ENCODE data around the gene FER.

DNA sequence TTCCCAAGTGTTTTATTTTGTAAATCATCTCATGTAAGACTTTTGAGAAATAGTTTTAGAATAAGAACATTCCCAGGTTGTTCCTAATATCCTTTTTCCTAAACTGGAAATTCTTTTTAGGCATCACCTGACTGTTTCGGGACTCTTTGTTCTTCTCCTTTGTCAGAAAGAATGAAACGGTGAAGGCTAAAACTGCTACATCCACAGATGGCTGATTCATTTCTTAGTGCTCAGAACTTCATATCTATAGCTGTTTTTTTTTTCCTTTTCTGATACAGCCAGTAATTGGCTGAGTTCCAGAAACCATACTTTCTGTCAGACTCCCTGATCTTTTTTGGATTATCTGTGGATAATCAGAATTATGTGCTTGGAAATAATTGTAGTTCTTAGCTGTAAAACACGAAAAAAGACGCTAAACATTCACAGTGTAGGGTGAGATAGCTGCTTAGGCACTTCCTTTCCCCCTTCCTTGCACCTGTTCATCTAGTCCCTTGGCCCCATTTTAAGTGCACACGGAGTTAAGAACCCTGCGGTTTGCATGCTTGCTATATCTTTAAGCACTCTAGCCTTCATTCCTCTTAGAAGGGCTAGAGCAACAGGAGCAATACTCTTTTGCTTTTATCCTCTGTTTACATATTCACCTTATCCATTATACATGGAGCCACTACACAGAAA, 378.2 kb downstream of the FER start:
- TF ChIP-seq, protein P1, sequence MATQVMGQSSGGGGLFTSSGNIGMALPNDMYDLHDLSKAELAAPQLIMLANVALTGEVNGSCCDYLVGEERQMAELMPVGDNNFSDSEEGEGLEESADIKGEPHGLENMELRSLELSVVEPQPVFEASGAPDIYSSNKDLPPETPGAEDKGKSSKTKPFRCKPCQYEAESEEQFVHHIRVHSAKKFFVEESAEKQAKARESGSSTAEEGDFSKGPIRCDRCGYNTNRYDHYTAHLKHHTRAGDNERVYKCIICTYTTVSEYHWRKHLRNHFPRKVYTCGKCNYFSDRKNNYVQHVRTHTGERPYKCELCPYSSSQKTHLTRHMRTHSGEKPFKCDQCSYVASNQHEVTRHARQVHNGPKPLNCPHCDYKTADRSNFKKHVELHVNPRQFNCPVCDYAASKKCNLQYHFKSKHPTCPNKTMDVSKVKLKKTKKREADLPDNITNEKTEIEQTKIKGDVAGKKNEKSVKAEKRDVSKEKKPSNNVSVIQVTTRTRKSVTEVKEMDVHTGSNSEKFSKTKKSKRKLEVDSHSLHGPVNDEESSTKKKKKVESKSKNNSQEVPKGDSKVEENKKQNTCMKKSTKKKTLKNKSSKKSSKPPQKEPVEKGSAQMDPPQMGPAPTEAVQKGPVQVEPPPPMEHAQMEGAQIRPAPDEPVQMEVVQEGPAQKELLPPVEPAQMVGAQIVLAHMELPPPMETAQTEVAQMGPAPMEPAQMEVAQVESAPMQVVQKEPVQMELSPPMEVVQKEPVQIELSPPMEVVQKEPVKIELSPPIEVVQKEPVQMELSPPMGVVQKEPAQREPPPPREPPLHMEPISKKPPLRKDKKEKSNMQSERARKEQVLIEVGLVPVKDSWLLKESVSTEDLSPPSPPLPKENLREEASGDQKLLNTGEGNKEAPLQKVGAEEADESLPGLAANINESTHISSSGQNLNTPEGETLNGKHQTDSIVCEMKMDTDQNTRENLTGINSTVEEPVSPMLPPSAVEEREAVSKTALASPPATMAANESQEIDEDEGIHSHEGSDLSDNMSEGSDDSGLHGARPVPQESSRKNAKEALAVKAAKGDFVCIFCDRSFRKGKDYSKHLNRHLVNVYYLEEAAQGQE (IDR thresholded peaks at IDR 0.05; ENCODE audit: insufficient replicate concordance, low read depth), result no peak
- TF ChIP-seq, protein P2, sequence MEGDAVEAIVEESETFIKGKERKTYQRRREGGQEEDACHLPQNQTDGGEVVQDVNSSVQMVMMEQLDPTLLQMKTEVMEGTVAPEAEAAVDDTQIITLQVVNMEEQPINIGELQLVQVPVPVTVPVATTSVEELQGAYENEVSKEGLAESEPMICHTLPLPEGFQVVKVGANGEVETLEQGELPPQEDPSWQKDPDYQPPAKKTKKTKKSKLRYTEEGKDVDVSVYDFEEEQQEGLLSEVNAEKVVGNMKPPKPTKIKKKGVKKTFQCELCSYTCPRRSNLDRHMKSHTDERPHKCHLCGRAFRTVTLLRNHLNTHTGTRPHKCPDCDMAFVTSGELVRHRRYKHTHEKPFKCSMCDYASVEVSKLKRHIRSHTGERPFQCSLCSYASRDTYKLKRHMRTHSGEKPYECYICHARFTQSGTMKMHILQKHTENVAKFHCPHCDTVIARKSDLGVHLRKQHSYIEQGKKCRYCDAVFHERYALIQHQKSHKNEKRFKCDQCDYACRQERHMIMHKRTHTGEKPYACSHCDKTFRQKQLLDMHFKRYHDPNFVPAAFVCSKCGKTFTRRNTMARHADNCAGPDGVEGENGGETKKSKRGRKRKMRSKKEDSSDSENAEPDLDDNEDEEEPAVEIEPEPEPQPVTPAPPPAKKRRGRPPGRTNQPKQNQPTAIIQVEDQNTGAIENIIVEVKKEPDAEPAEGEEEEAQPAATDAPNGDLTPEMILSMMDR (IDR thresholded peaks at IDR 0.05; ENCODE audit: insufficient read depth, low read length), result no peak
- TF ChIP-seq POLR2AphosphoS5 (IDR thresholded peaks at IDR 0.05; ENCODE audit: low read depth), result no peak

Measured in HL-60 (cell line).